HG03432 (cell line): Measurements from ENCODE around the gene PEMT.

ENCODE experiments used
- ATAC-seq: cut with Tn5 transposase; IDR thresholded peaks from one replicate; pipeline ENCODE4 v1.9.1; 2021; ENCODE audit warnings: mild to moderate bottlenecking, moderate library complexity; ENCODE audit not compliant: unreplicated experiment

The PEMT gene

GRCh38 chr17:17570798-17571716 is 20.5 kb downstream of the PEMT start:
- ATAC-seq, result no peak

DNA sequence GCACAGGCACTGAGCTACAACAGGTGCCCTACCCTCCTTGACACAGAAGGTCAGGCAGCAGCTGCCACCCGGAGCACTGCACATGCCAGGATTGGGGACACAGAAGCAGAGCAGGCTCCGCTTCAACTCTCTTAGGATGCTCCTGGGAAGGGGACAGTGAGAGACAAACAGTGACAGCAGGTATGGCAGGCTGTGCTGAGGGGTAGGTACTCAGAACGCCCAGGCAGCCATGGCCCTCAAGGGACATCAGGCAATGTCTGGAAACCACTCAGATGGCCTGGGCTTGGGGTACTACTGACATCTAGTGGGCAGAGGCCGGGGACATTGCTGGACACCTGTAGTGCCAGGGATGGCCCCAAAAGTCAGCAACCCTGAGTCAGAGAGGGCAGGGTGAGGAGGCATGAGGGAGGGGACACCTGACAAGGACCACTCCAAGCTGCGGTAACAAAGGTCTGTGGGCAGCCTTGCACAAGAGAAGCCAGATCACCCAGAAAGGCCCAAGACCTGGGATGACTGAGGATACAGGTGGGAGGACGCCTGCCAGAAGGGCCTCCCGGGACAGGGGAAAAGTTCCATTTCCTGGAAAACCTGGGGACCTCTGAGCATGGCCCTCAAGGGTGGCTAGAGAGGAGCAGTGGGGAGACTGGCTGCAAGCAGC is 21.2 kb downstream of the PEMT start:
- ATAC-seq, result no peak

- no peak for ATAC-seq
Observed at GRCh38 chr17:17569691-17570090, 21.8 kb downstream of the PEMT start.

- ATAC-seq, result no peak
Observed at GRCh38 chr17:17568772-17569195, 22.7 kb downstream of the PEMT start.

- no peak for ATAC-seq
Observed at GRCh38 chr17:17567631-17568030, 23.9 kb downstream of the PEMT start.

DNA sequence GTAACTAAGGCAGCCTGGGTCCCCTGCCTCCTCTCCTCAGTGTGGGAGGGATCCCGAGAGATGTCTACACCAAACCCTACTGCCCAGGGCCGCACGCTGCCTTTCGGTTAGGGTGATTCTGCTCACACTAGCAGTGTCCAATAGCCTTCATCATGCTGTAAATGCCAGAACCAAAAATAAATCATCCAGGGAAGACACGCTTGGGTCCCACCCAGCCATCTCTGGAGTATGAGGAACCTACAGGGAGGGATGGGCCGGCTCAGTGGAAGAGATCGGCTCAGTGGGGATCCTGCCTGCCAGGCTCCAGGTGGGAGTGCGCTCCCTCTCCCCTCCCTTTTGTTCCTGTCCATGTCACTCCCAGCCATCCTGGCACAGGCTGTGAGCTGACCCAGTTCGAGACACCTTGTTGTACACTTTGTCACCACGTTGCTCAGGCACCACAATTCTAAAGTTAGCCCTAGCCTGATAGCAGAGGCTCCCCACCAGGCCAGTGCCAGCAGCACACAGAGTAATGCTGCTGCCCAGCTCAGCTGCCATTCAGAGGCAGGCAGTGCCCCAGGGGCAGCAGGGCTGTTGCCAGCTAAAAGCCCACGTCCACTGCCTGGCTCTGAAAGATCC is 24.5 kb downstream of the PEMT start:
- no peak for ATAC-seq

DNA sequence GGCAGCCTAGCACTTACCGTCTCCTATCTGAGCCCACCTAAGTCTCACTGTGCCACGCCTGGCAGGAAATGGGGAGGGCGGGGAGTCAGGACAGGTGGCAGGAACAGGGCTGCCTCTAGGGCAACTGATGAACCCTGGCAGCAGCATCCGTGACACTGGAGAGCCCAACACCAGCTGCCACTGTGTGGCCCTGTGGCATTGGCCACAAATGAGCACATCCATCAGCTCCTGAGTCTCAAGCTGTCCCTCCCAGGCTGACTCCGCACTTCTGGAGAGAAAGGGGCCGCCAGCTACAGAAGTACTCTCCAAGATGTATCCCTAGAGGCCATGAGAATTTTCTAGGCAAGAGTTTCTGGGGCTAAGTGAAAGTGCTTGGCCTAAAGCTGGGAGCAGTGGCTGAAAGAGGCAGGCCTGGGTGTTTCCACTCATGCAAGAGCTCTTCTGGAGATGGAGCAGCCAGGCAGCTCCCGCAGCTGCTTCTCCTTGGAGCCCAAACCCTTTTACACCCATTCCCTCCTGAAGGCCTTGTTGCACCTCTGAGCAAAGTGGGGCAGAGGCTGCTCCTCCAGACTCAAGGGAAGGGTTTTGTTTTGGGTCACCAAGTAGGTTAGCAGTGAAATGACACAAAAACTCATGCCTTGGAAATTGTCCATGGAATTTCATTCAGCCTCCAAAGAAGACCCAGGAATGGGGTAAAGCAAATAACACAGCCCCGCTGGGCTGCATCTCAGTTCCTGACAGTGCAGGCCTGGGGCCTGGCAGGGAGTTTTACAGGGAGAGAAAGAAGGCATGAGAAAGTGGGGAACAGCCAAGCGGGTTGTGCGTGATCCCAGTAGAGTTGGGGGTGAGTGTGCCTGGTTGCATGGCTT is 25.8 kb downstream of the PEMT start:
- no peak for ATAC-seq

- ATAC-seq, result no peak
Observed at GRCh38 chr17:17564896-17565295, 26.6 kb downstream of the PEMT start.

- ATAC-seq, result no peak
Observed at GRCh38 chr17:17564323-17564722, 27.2 kb downstream of the PEMT start.

DNA sequence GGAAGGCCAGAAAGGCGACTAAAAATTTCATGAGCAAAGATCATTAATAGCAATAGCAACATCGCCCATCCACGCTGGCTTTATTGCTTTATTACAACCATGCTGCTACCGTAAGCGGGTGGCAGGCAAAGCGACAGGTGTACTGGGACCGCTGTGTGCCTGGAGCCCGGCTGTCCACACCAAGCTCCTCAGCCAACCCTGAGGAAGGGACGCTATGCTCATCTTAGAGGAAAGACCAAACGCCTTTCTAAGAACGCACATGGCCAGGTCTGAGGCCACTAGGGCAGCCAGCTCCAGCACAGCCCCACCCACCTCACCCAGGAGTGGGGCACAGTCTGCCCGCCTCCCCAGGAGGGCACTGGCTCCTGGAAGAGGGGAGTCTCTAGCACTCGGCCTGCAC is 28.0 kb downstream of the PEMT start:
- ATAC-seq, result no peak

GRCh38 chr17:17562146-17562511 is 29.4 kb downstream of the PEMT start:
- no peak for ATAC-seq

DNA sequence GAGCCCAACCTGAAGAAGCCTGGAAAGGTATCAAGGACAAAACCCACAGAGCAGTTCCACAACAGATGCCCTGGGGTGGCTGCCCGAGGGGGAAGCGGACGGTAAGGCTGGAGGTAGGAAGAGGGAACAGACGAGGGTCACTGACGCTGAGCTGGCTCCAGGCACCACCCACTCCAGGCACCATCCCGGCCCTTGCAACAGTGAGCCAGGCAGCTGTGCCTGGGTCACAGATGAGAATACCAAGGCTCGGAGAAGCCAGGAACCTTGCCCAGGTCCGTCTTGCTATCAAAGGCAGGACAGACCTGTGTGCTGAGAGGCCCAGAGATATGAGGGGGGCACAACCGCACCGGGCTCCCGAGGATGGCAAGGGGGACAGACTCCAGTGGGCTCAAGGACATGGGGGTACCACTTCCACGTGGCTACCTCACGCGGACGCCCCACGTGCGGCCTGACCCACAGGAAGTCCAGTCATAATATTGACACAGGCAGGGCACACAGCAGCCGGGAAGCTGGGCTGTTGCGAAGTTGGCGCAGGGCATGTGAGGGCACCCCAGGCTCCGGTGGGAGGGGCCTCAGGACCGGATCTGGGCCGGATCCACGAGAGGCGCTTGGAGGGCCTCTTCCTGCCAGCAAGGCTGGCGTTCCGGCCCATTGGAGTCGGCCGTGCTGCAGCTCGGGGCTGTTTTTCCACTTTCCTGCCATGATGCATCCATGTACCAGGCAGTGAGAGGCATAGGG is 29.9 kb downstream of the PEMT start:
- no peak for ATAC-seq

GRCh38 chr17:17560975-17561374 is 30.5 kb downstream of the PEMT start:
- no peak for ATAC-seq

GRCh38 chr17:17560167-17560566 is 31.3 kb downstream of the PEMT start:
- ATAC-seq, result no peak

- ATAC-seq, result no peak
Observed at GRCh38 chr17:17559164-17559563, 32.3 kb downstream of the PEMT start.

- ATAC-seq, result no peak
Observed at GRCh38 chr17:17558431-17558830, 33.1 kb downstream of the PEMT start.

GRCh38 chr17:17557796-17558195 is 33.7 kb downstream of the PEMT start:
- ATAC-seq, result no peak

- ATAC-seq, result no peak
Observed at GRCh38 chr17:17556671-17557070, 34.8 kb downstream of the PEMT start.

- ATAC-seq, result no peak
Observed at GRCh38 chr17:17555906-17556305, 35.6 kb downstream of the PEMT start.

DNA sequence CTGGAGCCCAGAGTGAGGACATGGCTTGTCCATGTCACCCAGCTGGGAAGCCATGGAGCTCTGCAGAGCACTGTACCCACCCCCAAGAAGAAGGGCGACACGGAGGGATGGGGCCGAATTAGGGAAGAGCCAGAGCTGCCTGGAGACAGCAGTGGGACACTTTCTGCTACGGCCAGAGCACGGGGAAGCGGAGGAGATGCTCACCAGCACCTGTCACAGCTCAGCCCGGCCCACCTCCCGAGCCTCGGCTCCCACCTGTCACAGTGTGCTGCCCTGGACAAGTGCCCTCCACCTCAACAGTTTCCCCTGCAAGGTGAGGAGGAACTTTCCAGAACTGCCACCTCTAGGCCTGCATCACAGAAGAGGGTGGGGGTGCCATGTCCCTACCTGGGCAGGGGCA is 36.4 kb downstream of the PEMT start:
- no peak for ATAC-seq
